ENCODE results near the gene ESRP2. TPM values are rescaled to one million over a fixed set of nuclear protein-coding genes. Genes with fewer than 3 reads are reported as not detected.

Gene ESRP2
- total RNA-seq, 1 donor from 2014 or later = 0.10 TPM

DNA sequence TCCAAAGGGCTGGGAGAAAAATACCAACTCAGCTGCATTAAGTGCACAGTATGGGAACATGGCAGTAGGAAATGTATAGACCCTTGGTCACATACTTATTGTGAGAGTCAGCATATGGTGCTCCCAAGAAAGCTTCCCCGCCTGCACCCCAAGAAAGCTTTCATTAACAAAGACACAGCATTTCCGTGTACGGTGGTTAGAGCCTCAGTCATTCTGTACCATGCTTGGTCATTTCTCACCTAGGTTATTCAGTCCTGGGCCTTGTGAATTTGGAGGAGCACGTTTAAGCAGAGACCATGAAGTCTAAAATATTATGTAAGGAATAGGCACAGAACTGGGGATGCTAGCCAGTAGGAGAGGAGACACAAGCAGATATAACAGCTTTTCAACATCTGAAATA, 56.1 kb downstream of the ESRP2 start:
- Mint-ChIP-seq H3K9me3 (no peaks in the 10 kb centered on the region), H3K36me3 (ENCODE audit: low read depth) (peaks cover 49% of the 10 kb centered on the region), H3K27ac (peak overlapping the region; percentile 12), H3K4me1 (ENCODE audit: low read depth) (no peaks in the 10 kb centered on the region), H3K4me3 (no peak overlapping the region), H3K27me3 (ENCODE audit: insufficient read depth) (no peaks in the 10 kb centered on the region)
- intact Hi-C loops (cut with micrococcal nuclease) = no loop called here
- no peak for DNase-seq (ENCODE audit: low spot score)

DNA sequence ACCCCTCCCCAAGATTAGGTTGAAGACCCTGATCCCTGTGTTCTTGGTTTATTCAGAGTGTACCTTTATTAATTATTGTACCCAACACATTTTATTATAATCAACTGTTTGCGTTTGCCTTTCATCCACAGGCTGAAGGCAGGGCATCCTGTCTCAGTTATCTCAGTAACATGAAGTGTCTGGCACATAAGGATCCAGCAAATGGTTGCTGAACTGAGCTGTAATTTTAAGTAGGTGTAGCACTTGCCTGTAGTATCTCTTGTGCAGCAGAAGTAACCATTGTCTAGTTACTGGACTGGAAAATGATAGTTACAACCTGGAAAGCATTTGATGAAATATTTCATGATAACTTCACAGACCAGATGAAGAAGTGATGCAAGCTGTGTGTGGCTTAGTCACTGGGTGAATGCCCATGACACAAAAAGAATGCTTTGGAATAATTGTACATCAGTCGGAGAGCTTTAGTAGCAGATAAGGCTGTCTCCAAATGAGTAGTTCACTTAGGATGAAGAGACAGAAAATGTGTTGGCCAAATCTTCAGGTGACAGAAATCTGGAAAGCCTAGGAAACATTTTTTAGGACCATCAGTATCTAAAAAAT, 56.6 kb downstream of the ESRP2 start:
- no peaks in the 10 kb centered on the region for H3K9me3 Mint-ChIP-seq
- H3K27me3 Mint-ChIP-seq (ENCODE audit: insufficient read depth) = no peaks in the 10 kb centered on the region
- H3K4me1 Mint-ChIP-seq (ENCODE audit: low read depth) = no peaks in the 10 kb centered on the region
- intact Hi-C loops (cut with micrococcal nuclease) = no loop called here
- no peak for DNase-seq (ENCODE audit: low spot score)
- peaks cover 49% of the 10 kb centered on the region for H3K36me3 Mint-ChIP-seq (ENCODE audit: low read depth)
- H3K27ac Mint-ChIP-seq = no peak overlapping the region
- H3K4me3 Mint-ChIP-seq = no peak overlapping the region

Other genes starting within 250 kb of the ESRP2 start
- 2.4 and 2.6 TPM in 2 replicates for gene DPEP2, start 236.6 kb downstream of the ESRP2 start, total RNA-seq
- not detected in 2 replicates for gene DPEP2NB, start 220.2 kb downstream of the ESRP2 start, total RNA-seq
- 28.2 and 28.4 TPM in 2 replicates for gene DDX28, start 212.9 kb downstream of the ESRP2 start, total RNA-seq
- gene DUS2, start 212.8 kb downstream of the ESRP2 start, total RNA-seq = 34.7 and 37.2 TPM in 2 replicates
- 152 and 157 TPM in 2 replicates for gene NFATC3, start 150.8 kb downstream of the ESRP2 start, total RNA-seq
- 8.6 and 8.8 TPM in 2 replicates for gene PLA2G15, start 9.2 kb upstream of the ESRP2 start, total RNA-seq
- 139 and 143 TPM in 2 replicates for gene SLC7A6, start 28.4 kb upstream of the ESRP2 start, total RNA-seq
- 26.5 and 27.6 TPM in 2 replicates for gene SLC7A6OS, start 74.8 kb upstream of the ESRP2 start, total RNA-seq
- 80.6 and 85.2 TPM in 2 replicates for gene PRMT7, start 74.9 kb upstream of the ESRP2 start, total RNA-seq
- 0.49 and 0.61 TPM in 2 replicates for gene SMPD3, start 212.4 kb upstream of the ESRP2 start, total RNA-seq